HepG2 (cell line): Measurements from ENCODE around the gene KCNT1.

ENCODE experiments used
- ELK4 ChIP-seq: sonication (generic); formaldehyde crosslinking; IDR thresholded peaks from 2 replicates; pipeline ENCODE4 v1.9.0; 2021; ENCODE audit warnings: missing genetic modification reagents, borderline replicate concordance
- FOXO4 ChIP-seq: sonication (generic); formaldehyde crosslinking; conservative IDR thresholded peaks from 2 replicates; pipeline ENCODE4 v1.8.1; 2023; ENCODE audit warnings: missing genetic modification reagents
- RFX5 ChIP-seq: IDR thresholded peaks from 2 replicates; pipeline ENCODE4 v1.6.1; 2011; ENCODE audit warnings: low read depth, low read length, improper control_type of control experiment
- TBP ChIP-seq: sonication (generic); formaldehyde crosslinking; IDR thresholded peaks from 2 replicates; pipeline ENCODE4 v1.5.0; 2020; ENCODE audit warnings: missing genetic modification reagents
- ZFX ChIP-seq: sonication (generic); formaldehyde crosslinking; IDR thresholded peaks from 2 replicates; pipeline ENCODE4 v1.4.0; 2020; ENCODE audit warnings: mild to moderate bottlenecking, low read depth, missing genetic modification reagents, moderate library complexity
- ZNF558 ChIP-seq: sonication (generic); formaldehyde crosslinking; IDR thresholded peaks from 2 replicates; pipeline ENCODE4 v1.9.0; 2022; ENCODE audit warnings: mild to moderate bottlenecking, missing genetic modification reagents, borderline replicate concordance
- ZNF761 ChIP-seq: sonication (generic); formaldehyde crosslinking; conservative IDR thresholded peaks from 2 replicates; pipeline ENCODE4 v1.4.0; 2020; ENCODE audit warnings: mild to moderate bottlenecking, missing genetic modification reagents
- ZNF770 ChIP-seq: sonication (generic); formaldehyde crosslinking; IDR thresholded peaks from 2 replicates; pipeline ENCODE4 v1.5.0; 2020; ENCODE audit warnings: mild to moderate bottlenecking, missing genetic modification reagents
- ZNF878 ChIP-seq: sonication (generic); formaldehyde crosslinking; IDR thresholded peaks from 2 replicates; pipeline ENCODE4 v1.8.1; 2023; ENCODE audit warnings: mild to moderate bottlenecking, missing genetic modification reagents, moderate library complexity

GRCh38 chr9:135743021-135743420, 41.0 kb downstream of the KCNT1 start:
- no peak for TF ChIP-seq ZNF761 (CRISPR knock-in tag)
- TF ChIP-seq RFX5, result no peak
- TF ChIP-seq ZFX (CRISPR knock-in tag), result no peak
- TF ChIP-seq TBP (CRISPR knock-in tag), result no peak
- TF ChIP-seq ZNF878 (CRISPR knock-in tag), result no peak
- TF ChIP-seq ELK4 (CRISPR knock-in tag), result no peak
- no peak for TF ChIP-seq ZNF558
- no peak for TF ChIP-seq FOXO4 (CRISPR knock-in tag)
- no peak for TF ChIP-seq ZNF770
